HFF-Myc (cell line): ENCODE results near the gene CASP9.

Experiments used
- DNase-seq: peaks from one replicate; pipeline ENCODE4 v3.0.0-alpha.2; 2011; ENCODE audit warnings: low read depth; ENCODE audit errors: extremely low read depth
- H3K4me3 ChIP-seq: replicated peaks from 2 replicates; pipeline ENCODE4 v1.5.1; 2011; ENCODE audit warnings: low read depth, mild to moderate bottlenecking, control low read depth, low read length
- TF ChIP-seq, protein P1 (sequence below): IDR thresholded peaks from 2 replicates; pipeline ENCODE4 v1.5.1; 2012; ENCODE audit warnings: mild to moderate bottlenecking, low read depth, low read length, control low read depth; ENCODE audit errors: missing control alignments

The CASP9 gene

GRCh38 chr1:15526490-15527339 is 2.7 kb upstream of the CASP9 start, which contains the start of gene DNAJC16:
Gene DNAJC16 (plus strand): TSS chr1:15526848. CDS start chr1:15529106, 2,258 bp downstream.
- TF ChIP-seq, protein P1, sequence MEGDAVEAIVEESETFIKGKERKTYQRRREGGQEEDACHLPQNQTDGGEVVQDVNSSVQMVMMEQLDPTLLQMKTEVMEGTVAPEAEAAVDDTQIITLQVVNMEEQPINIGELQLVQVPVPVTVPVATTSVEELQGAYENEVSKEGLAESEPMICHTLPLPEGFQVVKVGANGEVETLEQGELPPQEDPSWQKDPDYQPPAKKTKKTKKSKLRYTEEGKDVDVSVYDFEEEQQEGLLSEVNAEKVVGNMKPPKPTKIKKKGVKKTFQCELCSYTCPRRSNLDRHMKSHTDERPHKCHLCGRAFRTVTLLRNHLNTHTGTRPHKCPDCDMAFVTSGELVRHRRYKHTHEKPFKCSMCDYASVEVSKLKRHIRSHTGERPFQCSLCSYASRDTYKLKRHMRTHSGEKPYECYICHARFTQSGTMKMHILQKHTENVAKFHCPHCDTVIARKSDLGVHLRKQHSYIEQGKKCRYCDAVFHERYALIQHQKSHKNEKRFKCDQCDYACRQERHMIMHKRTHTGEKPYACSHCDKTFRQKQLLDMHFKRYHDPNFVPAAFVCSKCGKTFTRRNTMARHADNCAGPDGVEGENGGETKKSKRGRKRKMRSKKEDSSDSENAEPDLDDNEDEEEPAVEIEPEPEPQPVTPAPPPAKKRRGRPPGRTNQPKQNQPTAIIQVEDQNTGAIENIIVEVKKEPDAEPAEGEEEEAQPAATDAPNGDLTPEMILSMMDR: peak; percentile 4
- peak within 1 kb of the TSS; percentile 76 for H3K4me3 ChIP-seq
- peak; percentile 100 for DNase-seq

- TF ChIP-seq, protein P1: no peak
- no peak for DNase-seq
- H3K4me3 ChIP-seq: peak overlapping the region; percentile 76
Measured at GRCh38 chr1:15526021-15526489, 2.0 kb upstream of the CASP9 start.

DNA sequence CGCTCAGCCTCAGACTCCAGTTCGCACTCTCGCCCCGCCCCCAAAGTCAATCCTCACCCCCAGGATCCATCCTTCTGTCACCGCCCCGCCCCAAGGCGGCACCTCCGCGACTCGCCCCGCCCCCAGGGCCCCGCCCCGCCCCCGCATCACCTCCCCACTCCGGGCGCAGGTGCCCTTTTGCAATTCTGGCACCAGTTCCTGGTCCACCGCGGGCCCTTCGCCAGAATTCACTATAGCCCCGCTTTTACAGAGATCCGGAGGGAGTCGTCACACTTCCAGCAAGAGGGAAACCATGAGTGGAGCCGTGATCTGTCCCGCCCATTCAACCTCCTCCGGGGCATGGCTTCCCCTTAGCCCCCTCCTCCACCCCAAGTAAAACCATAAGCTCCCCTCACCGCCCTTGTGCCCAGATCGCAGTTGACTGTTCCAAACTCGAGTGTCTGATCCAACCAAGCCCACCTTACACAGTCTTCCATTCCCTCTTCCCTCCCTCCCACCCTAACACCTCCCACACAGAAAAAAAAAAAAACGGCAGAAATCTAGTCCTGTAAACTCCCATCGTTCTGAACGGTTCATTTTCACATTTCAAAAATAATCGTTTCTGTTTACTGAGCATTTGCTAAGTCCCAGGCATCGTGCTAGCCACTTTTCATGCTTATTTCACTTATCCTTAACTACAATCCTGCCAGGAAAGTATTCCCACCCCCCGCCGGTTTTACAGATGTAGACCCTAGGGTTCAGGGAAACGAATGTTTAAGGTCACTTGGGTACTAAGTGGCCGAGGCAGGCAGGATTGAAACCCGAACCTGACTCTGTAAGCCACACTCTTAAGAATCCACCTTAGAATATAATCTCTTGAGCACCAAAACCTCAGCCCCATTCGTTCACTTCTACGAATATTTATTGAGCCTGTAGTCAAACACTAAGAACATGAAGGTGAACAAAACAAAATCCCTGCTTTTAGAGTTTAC is 1.3 kb upstream of the CASP9 start:
- TF ChIP-seq, protein P1: no peak
- H3K4me3 ChIP-seq: peak overlapping the region; percentile 76
- peak; percentile 94 for DNase-seq

DNA sequence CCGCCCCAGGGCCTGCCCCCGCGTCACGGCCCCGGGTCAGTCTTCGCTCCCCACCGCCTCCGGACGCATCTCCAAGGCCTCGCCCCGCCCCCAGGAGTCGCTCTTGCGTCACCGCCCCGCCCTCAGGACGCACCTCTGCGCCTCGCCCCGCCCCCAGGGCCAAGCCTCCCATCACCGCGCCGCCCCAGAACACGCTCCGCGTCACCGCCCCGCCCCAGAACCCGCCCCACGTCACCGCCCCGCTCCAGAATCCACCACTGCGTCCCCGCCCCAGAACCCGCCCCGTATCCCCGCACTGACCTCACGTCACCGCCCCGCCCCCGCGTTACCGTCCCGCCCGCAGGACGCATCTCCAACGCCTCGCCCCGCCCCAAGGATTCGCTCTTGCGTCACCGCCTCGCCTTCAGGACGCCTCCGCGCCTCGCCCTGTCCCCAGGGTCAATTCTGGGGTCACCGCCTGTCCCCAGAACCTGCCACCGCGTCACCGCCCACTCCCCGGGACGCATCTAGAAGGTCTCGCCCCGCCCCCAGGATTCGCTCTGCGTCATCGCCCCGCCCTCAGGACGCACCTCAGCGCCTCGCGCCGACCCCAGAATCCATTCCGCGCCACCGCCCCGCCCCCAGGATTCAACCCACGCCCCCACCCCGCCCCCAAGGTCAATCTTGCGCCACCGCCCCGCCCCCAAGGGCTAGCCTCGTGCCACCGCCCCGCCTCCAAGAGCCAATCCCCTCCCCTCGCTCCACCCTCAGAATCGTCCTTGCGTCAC is 451 bp upstream of the CASP9 start:
- TF ChIP-seq, protein P1: no peak
- peak overlapping the region; percentile 64 for H3K4me3 ChIP-seq
- peak; percentile 76 for DNase-seq

DNA sequence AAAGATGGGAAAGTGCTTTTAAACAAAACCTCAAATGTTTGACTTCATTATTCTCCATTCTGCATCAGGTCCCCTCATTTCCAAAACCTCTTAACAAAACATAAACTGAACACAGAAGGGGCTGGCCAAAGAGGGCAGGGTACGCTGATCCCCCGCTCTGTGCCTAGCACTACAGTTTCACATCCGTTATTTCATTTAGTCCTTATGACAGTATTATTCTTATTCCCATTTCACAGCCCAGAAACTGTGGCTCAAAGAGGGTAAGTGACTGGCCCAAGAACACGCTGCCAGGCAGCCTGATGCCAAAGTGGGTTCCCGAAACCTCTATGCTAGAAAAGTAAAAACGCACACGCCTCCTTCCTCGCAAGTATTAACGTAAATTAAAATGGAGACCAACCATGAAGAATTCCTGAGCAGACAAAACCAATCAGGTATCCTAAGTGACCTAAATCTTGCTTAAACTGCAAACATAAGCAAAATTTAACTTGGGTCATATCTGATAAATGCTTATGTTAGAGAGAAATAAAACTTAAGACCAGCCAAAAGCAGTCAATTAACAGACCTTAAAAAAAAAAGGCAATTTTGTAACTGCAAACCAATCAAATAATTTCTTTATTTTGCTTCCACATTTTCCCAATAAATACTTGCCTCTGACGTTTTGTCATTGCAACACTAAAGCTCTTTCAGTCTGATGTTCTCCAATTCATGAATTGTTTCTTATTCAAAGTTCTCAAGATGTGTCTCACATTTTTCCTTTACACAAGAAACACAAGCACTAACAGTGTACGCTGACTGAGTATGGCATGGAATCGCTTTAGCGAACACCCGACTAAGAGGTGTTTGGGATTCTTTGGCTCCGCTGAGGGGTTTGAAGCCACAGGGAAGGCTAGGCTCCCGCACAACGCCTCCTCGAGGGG is 653 bp downstream of the CASP9 start:
- no peak for DNase-seq
- peak overlapping the region; percentile 64 for H3K4me3 ChIP-seq
- TF ChIP-seq, protein P1: no peak
